ENCODE measurements around the gene CLDN22.

CLDN22 gene

GRCh38 chr4:183276106-183276505 is 44.0 kb downstream of the CLDN22 start:
- no peak for DNase-seq (ENCODE audit: low spot score)

- DNase-seq (ENCODE audit: low spot score): no peak
These were observed 47.7 kb downstream of the CLDN22 start for GRCh38 chr4:183272384-183272783.

GRCh38 chr4:183268556-183268955 is 51.5 kb downstream of the CLDN22 start:
- DNase-seq (ENCODE audit: low spot score): no peak

Measured in D341Med (cell line).